Activated CD4-positive, CD25-positive, alpha-beta regulatory T cell treated with anti-CD3 and anti-CD28 coated beads, Interleukin-2, amount 50 U/mL, for 72 hours (primary cell): ENCODE measurements around the gene MTARC1.
A peak's percentile ranks its signal among the peaks of the same experiment; 100 is the strongest.

ENCODE experiments used
- DNase-seq: peaks from one replicate; pipeline ENCODE4 v3.0.0; 2021

The MTARC1 gene

DNA sequence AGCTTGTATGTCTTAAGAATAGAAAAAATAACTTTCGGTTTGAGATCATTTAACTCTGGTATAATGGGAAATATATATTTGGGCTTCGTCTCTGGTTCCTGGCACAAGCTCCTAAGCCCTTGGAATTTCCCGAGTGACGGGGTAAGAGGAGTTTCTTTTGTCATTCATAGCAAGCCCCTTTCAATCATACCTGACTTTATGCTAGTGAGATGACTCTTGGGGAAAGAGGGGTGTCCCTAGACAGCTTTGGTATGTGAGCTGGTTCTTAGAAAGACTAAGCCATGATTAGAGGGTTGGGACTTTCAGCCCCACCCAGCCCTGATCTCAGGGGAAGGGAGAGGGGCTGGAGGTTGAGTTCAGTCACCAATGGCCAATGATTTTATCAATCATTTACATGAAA, 13.9 kb upstream of the MTARC1 start:
- no peak for DNase-seq

DNA sequence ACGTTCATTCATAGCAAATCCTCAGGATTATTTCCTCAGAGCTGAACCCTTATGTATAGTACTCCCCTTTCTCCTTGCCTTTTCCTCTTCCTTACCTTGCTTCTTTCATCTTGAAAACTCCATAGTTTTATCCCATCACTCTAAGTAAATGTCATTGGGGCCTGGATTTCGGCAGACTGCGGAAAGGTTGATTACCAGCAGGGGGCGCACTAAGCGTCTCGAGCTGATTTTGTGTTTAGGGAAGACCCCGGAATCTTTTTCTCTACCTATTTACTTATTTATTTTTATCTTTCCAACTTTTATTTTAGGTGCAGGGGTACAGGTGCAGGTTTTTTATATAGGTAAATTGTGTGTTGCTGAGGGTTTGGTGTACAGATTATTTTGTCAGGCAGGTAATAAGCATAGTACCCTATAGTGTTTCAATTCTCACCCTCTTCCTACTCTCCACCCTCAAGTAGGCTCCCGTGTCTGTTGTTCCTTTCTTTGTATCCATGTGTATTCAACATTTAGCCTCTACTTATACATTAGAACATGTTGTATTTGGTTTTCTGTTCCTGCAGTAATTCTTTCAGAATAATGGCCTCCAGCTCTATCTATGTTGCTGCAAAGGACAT, 11.4 kb upstream of the MTARC1 start:
- DNase-seq = peak; percentile 39

DNA sequence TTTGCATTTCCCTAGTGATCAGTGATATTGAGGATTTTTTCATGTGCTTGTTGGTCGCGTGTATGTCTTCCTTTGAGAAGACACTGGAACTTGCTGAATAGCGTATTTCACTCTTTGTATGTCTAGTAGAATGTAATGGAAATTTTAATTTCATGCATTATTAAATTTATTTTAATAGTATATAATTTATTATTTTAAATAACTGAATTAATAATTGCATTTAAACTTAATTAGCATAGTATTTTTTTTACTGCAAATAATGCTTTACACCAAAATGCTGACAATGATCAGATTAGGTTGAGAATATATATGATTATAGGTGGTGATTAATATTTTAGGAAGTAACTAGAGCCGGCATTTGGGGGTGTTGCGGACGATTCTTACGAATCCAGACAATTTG, 10.5 kb upstream of the MTARC1 start:
- DNase-seq = no peak

DNA sequence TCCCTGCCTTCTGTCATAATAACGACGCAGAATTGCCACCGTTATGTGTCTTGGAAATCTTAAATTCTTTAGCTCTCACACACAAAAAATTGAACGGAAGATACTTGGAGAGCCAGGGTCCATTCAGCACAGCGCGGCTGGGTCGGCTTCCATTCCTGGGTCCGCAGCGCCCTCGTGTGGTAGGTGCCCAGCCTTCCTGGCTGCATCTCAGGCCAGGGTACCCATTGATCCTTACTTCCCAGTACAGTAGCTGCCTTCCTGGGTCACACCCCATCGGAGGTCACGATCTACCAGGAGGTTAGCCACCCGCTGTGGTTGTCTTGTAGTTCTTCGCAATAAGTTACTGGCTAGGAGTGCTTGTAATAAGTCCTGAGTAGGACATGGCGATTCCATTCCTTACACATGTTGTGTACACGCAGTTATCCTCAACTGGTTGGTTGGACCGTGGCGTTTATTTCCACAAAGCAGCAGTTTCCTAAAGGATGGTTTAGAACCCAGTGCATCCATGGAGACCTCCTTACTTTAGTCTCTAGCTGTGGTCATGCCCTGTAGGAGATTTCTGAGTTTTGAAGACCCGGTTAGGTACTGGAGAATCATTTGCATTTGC, 9.9 kb upstream of the MTARC1 start:
- peak; percentile 68 for DNase-seq

DNA sequence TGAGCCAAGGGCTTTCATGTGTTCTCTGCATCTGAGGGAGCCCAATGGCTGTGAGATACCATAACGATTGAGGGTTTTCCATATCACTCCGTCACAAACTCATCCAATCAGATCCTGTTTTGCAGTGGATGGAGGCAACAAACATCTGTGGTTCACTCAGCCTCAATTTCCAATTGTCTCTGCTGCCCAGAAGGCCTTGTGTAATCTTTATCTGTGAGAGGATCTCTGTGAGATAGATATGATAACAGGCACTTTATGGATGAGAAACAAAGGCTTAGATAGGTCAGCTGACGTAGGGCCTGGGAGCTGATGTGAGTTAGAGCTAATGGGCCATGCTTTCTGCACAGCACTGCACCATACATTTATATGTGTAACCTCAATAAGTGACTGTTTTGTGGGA, 3.3 kb upstream of the MTARC1 start:
- no peak for DNase-seq

DNA sequence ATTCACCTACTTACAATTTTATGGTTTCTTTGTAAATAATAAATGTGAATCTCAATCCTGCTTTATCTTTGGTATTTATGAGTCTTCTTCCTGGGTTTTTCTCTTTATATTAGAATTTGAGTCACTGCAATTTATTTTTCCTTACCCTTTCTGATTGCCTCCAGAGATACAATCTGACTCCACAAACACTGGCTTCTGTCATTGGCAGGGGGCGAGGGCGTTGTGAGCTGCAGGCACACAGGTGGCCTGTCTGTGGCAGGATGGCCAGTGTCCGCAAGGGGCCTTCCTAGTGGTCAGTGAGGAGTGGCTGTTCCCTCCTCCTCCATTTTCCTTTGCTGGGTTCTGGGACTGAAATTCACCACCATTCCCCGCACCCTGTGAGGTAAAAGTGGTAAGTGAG, 2.0 kb upstream of the MTARC1 start:
- no peak for DNase-seq

DNA sequence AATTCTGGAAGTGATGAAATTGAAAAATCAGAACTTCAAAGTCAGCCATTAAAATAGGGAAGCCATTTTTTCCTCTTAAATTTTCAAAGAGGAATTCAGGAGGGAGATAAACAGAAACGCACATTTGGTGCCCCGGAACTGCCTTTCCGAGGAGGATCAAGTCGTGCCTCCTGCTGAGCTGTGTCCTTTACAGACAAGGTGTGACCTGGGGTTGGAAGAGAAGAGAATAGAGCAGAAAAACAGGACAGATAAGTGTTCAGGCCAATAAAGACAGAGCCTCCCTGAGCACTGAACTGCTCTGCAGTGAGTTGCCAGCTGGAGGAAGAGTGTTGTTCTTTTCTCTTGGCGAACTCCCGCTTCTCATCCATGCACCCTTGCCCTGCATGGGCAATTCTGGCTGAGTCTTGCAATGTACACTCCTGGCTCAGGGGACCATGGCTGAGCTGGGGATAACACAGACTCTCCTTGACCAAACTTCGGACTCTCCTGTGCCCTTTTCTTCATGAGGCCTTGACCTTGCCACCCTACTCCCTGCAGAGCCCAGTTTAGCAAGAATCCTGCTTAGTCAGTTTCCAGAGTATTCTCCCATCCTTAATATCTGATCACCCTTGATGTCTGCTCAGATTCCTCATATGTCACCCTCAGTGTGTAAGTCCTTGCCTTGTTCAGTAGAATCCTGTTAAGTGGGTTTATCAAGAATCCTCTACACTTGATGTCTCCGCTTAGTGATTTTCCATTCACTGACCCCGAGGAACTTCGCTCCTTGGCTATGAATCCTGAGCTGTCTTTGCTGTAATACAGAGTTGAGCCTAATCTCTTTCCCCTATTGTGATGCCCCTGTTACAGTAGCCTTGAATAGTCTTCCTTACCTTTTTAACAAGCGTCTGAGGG, 1.3 kb upstream of the MTARC1 start:
- no peak for DNase-seq

DNA sequence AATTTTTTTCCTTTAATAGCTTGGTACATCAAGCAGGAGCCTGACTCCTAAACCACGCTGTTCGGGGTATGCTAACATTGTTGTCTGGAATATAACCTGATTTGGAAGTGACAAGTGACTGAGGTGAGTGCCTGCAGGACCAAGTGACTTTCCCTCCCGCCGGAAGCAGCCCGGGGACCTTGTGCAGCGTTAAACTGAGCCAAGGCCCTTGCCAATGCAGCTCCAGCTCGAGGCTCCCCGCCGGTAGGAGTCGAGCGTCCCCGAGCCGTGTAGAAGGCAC, 716 bp upstream of the MTARC1 start:
- no peak for DNase-seq

DNA sequence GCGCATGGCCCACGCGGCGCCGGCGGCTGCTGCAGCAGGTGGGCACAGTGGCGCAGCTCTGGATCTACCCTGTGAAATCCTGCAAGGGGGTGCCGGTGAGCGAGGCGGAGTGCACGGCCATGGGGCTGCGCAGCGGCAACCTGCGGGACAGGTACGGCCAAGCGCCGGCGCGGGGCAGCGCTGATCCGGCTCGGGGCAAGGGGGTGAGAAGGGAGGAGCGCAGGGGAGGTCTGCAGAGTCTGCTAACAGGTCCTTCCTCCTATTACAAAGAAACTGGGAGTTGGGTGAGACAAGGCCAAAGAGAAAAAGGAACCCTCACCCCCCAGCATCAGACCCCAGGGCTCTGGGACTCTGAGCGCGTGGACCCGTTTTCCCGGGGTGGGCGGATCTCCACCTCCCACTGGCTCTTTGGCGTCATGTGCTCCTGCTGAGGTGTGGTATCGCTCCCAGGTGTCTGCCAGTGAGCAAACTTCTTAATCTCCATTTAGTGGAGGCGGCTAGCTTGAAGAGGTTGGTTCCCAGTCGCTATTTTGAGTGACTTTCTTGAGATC, 431 bp downstream of the MTARC1 start:
- DNase-seq = no peak

DNA sequence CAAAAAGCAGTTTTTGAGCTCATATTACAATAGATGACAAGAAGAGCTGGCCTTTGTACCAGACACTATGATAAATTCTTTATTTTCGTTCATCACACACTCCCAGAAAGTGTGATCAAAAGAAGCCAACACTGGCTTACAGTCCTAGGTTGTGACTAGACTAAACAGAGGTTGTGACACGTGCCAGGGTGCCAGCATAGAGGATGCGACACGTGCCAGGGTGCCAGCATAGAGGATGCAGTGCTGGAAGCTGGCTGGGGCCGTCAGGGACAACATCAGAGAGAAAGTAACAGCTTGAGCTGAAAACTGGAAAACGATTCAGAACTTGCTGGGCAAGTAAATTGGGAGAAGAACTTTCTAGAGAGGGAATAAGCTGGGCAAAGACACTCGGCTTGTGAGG, 2.2 kb downstream of the MTARC1 start:
- DNase-seq = no peak

DNA sequence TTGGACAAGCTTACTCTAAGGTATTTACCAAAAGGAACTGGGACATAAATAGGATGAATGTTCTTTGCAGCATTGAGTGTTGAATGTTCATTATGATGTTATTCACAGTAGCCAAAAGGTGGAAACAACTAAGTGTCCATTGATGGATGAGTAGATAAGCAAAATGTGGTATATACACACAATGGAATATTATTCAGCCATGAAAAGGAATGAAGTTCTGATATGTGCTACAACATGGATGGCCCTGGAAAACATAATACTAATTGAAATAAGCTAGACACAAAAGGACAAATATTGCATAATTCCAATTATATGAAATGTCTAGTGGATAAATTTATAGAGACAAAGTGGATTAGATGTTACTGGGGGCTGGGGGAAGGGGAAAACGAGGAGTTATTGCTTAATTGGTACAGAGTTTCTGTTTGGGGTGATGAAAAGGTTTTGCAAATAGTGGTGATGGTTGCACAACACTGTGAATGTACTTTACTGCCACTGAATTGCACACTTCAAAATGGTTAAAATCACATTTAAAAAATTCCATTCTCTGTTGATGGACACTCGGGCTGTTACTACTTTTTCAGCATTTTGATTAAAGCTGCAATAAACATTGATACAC, 2.9 kb downstream of the MTARC1 start:
- no peak for DNase-seq

DNA sequence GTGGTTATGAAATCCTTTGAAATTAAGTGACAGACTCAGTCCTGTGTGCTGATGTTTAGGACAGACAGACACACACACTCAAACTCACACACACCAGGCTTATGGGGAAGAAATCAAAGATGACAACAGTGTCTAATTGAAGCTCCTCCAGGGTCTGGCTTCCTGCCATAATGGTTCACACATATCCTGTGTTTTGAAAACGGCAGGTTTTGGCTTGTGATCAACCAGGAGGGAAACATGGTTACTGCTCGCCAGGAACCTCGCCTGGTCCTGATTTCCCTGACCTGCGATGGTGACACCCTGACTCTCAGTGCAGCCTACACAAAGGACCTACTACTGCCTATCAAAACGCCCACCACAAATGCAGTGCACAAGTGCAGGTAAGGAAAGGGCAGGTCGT, 4.6 kb downstream of the MTARC1 start:
- no peak for DNase-seq

DNA sequence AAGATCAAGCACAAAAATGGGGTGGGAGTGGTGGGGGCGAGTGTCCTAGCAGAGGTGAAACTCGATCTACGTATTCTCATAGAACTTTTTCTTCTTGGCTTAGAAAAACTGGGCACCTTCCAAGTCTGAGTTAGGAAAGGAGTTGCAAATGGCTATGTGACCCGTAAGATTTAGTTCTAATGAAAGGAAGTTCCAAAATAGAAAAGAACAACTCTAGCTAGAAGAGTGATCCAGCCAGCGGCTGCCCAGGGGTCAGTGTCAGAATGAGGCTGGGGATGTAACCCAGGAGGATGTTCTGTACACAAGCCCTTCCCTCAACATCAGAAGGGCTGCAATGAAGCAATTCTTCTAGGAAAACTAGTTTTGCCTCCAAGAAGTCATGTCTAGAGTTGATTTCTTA, 5.2 kb downstream of the MTARC1 start:
- no peak for DNase-seq

DNA sequence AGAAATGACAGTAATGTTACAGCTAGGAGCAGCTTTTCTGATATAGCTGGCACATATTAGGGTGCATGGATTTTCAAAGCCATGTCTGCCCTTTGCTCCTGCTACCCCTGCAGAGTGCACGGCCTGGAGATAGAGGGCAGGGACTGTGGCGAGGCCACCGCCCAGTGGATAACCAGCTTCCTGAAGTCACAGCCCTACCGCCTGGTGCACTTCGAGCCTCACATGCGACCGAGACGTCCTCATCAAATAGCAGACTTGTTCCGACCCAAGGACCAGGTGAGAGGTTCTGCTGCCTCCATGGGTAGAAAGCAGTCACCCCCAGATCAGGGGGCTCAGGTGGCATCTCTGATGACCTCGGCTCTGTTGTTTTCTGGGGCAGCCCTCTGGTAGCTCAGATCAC, 9.8 kb downstream of the MTARC1 start:
- DNase-seq = no peak

DNA sequence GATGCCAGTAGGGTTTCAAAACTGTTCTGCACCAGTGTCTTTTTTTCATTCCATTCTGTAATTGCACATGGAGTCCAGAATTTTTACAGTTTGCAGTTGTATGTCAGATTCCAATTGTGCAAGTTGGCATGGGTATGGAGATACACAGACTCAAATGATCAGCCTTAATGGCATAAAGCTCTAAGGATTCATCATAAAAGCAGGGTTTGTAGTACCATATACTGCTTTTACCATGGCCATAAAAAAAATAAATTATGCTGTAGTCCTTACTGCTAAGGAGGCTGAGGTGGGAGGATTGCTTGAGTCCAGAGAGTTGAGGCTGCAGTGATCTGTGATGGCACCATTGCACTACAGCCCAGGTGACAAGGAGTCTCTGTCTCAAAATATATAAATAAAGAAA, 10.3 kb downstream of the MTARC1 start:
- no peak for DNase-seq

DNA sequence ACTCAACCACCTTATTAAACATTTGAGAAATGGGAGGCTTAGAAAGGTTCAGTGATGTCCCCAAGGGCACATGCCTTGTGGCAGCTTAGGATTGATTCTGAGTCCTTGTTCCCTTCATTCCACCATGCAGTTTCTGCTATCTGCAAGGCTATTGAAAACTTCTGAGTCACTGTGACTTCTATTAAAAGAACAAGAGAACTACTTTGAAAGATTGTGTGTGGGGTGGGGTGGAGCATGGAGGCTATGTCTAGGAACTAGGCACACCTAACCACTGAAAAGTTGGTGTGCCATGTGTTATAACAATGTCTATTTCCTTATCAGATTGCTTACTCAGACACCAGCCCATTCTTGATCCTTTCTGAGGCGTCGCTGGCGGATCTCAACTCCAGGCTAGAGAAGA, 10.8 kb downstream of the MTARC1 start:
- DNase-seq = no peak

DNA sequence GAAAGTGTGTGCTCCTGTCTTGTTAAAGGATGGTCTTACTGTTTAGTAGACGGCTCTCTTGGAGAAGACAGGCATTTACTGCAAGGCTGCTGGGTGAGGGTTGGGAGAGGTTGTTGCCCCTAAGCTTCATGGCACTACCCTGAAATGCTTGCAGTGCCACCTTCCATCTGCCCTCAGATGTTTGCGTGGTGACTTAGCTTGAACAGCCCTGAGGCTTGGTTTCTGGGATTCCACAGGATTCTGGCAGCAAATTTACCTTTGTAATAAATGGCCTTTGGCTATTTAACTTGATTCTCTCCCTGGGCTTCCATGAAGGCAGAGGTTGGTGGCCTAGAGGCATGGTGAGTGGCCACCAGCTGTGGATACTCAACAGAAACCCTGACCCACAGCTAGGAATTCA, 11.6 kb downstream of the MTARC1 start:
- DNase-seq = no peak

DNA sequence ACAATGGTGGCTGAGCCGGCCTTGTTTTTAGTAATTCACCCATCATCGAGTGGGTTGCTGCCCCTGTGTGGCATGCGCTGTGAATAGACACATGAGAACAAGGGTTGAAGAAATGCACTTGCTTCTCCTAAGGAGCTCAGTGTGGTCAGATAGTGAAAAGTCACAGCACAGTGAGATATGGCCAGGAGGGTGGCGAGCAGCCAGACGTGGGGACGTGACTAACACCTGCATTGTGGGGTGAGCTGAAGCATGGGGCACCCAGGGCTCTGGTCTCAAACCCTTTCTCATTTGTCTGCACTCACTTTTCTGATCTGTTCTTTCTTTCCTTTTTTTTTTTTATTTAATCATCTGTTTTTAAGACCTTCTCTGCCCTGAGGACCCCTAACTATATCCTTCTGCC, 13.5 kb downstream of the MTARC1 start:
- DNase-seq = no peak

DNA sequence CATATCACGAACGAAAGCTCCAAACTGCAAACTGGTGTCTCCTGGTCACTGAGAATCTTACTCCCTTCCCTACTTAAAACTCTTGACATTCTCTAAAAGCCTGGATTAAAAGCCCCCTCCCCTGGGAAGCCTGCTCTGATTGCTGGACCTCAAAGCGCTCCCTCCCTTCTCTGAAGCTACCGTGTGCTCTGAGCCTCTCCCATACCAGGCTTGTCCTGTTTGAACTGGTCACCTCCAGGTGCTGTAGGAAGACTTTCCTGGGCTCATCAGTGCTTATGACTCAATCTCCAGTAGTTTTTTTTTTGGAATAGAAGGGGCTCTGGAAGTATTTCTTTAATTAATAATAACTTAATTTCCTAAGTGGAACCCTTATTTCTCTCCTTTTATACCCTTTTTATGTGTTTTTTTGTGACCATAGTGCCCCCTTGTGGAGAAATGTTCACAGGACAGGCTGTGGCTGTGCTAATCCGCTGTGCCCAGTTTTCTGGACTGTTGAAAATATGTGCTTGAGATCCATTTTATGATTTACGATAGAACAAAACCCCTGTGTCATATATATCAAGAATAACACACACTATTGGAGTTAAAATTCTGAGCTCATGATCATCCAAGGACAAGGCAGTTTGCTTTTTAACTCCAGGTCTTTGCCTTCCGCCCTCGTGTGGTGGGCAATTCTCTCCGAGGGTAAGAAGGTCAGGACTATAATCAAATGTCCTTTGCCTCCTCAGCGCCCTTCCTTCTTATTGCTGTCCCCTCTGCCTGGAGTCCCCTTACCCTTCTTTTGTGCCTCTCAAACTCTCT, 16.9 kb downstream of the MTARC1 start:
- DNase-seq = no peak

DNA sequence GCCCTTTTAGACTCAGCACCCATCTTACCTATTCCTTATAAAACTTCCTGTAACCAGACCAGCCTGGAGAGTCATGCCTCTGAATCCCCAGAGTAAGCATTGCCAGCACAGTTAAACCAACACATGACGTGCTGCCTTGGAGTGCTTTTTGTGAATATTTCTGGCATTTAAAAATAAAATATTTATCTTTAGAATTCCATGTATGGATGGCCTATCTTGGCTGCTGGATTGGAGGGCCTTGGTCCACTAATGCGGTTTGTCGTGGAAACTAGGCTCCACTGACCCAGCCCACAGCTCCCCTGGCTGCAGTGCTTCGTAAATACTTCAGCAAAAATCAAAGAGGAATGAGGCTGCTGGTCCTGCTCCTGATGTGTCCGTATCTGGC, 17.5 kb downstream of the MTARC1 start:
- DNase-seq = no peak

DNA sequence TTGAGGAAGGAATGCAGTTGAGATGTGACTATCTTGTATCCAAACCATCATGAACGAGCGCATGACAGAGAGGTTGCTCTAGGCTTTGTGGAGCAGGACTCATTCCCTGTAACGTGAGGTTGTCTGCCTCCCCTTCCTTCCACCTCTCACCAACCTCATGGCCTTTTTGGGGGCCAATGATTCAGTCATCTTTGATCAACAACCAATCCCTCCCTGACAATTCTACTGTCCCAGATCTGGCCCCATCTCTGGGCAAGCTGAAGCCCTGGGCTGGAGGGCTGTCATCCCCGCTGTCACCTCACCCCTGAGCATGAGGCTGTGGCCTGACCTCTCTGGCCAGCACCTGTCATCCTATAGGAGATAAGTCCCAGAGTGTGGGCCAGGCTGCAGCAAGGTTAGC, 19.7 kb downstream of the MTARC1 start:
- no peak for DNase-seq

DNA sequence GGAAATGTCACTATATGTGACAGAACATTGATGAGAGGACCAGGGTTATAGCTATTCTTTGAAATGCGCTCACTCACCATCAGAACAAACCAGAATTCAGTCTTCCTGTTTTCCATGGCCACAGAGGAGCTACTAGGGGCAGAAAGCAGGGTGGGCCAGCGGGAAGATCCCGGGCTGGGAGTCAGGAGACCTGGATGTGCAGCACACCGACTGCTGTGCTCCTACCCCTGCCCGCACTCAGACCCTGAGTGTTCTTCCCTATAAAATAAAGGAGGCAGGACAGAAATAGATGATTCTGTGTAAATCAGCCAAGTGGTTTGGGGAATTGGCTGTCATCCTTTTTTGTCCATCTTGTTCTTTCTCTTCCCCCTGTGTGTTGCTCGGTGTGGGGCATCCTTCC, 21.0 kb downstream of the MTARC1 start:
- no peak for DNase-seq
